IgD-negative memory B cell (primary cell): ENCODE measurements around the gene IZUMO4. TPM values are rescaled to one million over a fixed set of nuclear protein-coding genes. Genes with fewer than 3 reads are reported as not detected.

Experiments used
- H3K27ac Mint-ChIP-seq, 3 donors: one replicate each; pipeline ENCODE4 v1.8.0; 2020 to 2022; ENCODE audit warnings: mild to moderate bottlenecking in 3 of 3, mixed read lengths in 3 of 3, moderate library complexity in 1 of 3
- H3K27me3 Mint-ChIP-seq: one replicate; pipeline ENCODE4 v1.8.0; 2021; ENCODE audit warnings: mixed read lengths
- H3K36me3 Mint-ChIP-seq: one replicate; pipeline ENCODE4 v1.8.0; 2020; ENCODE audit warnings: mild to moderate bottlenecking, mixed read lengths
- H3K4me1 Mint-ChIP-seq, 3 donors: one replicate each; pipeline ENCODE4 v1.8.0; 2020 to 2022; ENCODE audit warnings: mixed read lengths in 3 of 3, mild to moderate bottlenecking in 1 of 3
- H3K4me3 Mint-ChIP-seq, 4 donors: one replicate each; pipeline ENCODE4 v1.8.0; 2020 to 2022; ENCODE audit warnings: mild to moderate bottlenecking in 4 of 4, mixed read lengths in 4 of 4, moderate library complexity in 3 of 4
- H3K9me3 Mint-ChIP-seq, 3 donors: one replicate each; pipeline ENCODE4 v1.8.0; 2020 to 2021; ENCODE audit warnings: mixed read lengths in 3 of 3, mild to moderate bottlenecking in 1 of 3
- polyA plus RNA-seq: library from polyadenylated mRNA; unstranded; fragments of 300-500 nt; fragmentation: Illumina TruSeq; gene quantifications from one replicate; pipeline ENCODE4 v1.2.3, GENCODE V29; 2021

IZUMO4 gene
- polyA plus RNA-seq, 1 donor from 2014 or later = 0.83 TPM

DNA sequence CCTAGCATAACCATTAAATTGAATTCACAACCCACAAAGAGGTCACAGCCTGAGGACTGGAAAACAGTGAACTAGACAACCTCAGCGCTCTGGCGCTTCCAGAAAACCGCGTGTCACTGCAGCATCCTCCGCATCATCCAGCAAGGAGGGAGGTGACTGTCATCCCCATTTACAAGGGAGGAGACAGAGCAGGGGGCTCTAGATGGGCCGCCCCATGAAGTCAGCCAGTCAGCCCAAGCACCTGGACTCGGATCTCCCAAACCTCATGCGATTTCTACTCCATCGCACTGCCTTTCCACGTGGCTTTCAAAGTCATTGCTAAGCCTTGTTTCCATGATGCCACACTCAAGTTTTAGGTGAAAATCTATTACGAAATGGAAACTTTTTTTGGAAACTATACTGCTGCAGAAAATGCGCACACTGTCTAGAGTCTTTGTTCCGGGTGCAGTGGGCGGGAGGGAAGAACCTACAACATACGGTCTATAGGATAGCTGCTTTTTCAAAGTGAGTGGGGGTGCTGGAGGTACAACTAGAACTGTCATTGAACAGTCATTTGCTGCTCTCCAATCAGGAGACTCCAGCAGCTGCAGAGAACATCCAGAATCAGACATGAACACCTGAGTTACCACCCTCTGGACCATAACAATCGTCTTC, 51.9 kb downstream of the IZUMO4 start:
- Mint-ChIP-seq H3K27ac (peak overlapping the region; percentile 13 to 85 (median 76)), H3K4me1 (peaks cover 17 to 37% (median 20%) of the 10 kb centered on the region in 3 donors), H3K36me3 (no peaks in the 10 kb centered on the region), H3K27me3 (no peaks in the 10 kb centered on the region), H3K9me3 (no peaks in the 10 kb centered on the region), H3K4me3 (peak overlapping the region; percentile 63 to 88 (median 76))

Other genes starting within 250 kb of the IZUMO4 start
- 13.7 TPM for gene REXO1, start 248.4 kb upstream of the IZUMO4 start, polyA plus RNA-seq
- 1.8 TPM for gene KLF16, start 233.3 kb upstream of the IZUMO4 start, polyA plus RNA-seq
- 107 TPM for gene ABHD17A, start 211.4 kb upstream of the IZUMO4 start, polyA plus RNA-seq
- 7.4 TPM for gene ADAT3, start 191.5 kb upstream of the IZUMO4 start, polyA plus RNA-seq
- gene SCAMP4, start 191.5 kb upstream of the IZUMO4 start, polyA plus RNA-seq = 43.1 TPM
- 28.8 TPM for gene CSNK1G2, start 155.7 kb upstream of the IZUMO4 start, polyA plus RNA-seq
- 8.2 TPM for gene BTBD2, start 81.2 kb upstream of the IZUMO4 start, polyA plus RNA-seq
- gene MKNK2, start 45.7 kb upstream of the IZUMO4 start, polyA plus RNA-seq = 83.9 TPM
- 136 TPM for gene MOB3A, start 589 bp upstream of the IZUMO4 start, polyA plus RNA-seq
- gene AP3D1, start 54.7 kb downstream of the IZUMO4 start, polyA plus RNA-seq = 23.7 TPM
- gene DOT1L, start 67.0 kb downstream of the IZUMO4 start, polyA plus RNA-seq = 2.7 TPM
- gene PLEKHJ1, start 139.4 kb downstream of the IZUMO4 start, polyA plus RNA-seq = 163 TPM
- gene SF3A2, start 139.9 kb downstream of the IZUMO4 start, polyA plus RNA-seq = 37.8 TPM
- gene AMH, start 152.4 kb downstream of the IZUMO4 start, polyA plus RNA-seq = 0.15 TPM
- 4.3 TPM for gene JSRP1, start 159.5 kb downstream of the IZUMO4 start, polyA plus RNA-seq
- 0.26 TPM for gene PEAK3, start 185.3 kb downstream of the IZUMO4 start, polyA plus RNA-seq
- 14.7 TPM for gene LINGO3, start 211.2 kb downstream of the IZUMO4 start, polyA plus RNA-seq
- 308 TPM for gene LSM7, start 231.7 kb downstream of the IZUMO4 start, polyA plus RNA-seq
- 20.8 TPM for gene SPPL2B, start 231.8 kb downstream of the IZUMO4 start, polyA plus RNA-seq